ENCODE results near the gene CRLF1. TPM values are rescaled to one million over a fixed set of nuclear protein-coding genes. Genes with fewer than 3 reads are reported as not detected.
A peak's percentile ranks its signal among the peaks of the same experiment; 100 is the strongest.

CRLF1 gene
- total RNA-seq, 1 donor from 2014 or later = 1.5 TPM

GRCh38 chr19:18590273-18591272 lies 16.0 kb downstream of the CRLF1 start:
- TF ChIP-seq CTCF (conservative IDR thresholded peaks at IDR 0.05) = peak; percentile 58
- Mint-ChIP-seq H3K4me3 (peak overlapping the region; percentile 94), H3K36me3 (ENCODE audit: low read depth) (no peaks in the 10 kb centered on the region), H3K27me3 (ENCODE audit: low read depth) (peaks cover 20% of the 10 kb centered on the region), H3K27ac (ENCODE audit: unreplicated experiment) (no peak overlapping the region), H3K9me3 (no peaks in the 10 kb centered on the region), H3K4me1 (peaks cover 37% of the 10 kb centered on the region)
- DNase-seq (ENCODE audit: low read depth, low spot score) = peak; percentile 74

- peak; percentile 22 for TF ChIP-seq CTCF (conservative IDR thresholded peaks at IDR 0.05)
- Mint-ChIP-seq H3K9me3 (no peaks in the 10 kb centered on the region), H3K27me3 (ENCODE audit: low read depth) (peaks cover 20% of the 10 kb centered on the region), H3K4me3 (peak overlapping the region; percentile 94), H3K4me1 (peaks cover 32% of the 10 kb centered on the region), H3K36me3 (ENCODE audit: low read depth) (no peaks in the 10 kb centered on the region), H3K27ac (ENCODE audit: unreplicated experiment) (peak overlapping the region; percentile 83)
- peak; percentile 62 for DNase-seq (ENCODE audit: low read depth, low spot score)
Measured at GRCh38 chr19:18589380-18590272, 17.0 kb downstream of the CRLF1 start.

GRCh38 chr19:18588611-18589379 lies 17.8 kb downstream of the CRLF1 start, which contains the start of gene REX1BD:
REX1BD (plus strand) TSS chr19:18588798; CDS start chr19:18588802, 4 bp downstream.
- Mint-ChIP-seq H3K27me3 (ENCODE audit: low read depth) (peaks cover 26% of the 10 kb centered on the region), H3K27ac (ENCODE audit: unreplicated experiment) (peak within 1 kb of the TSS; percentile 83), H3K4me1 (peaks cover 30% of the 10 kb centered on the region), H3K9me3 (no peaks in the 10 kb centered on the region), H3K4me3 (peak within 1 kb of the TSS; percentile 94), H3K36me3 (ENCODE audit: low read depth) (no peaks in the 10 kb centered on the region)
- DNase-seq (ENCODE audit: low read depth, low spot score) = peak; percentile 83
- TF ChIP-seq CTCF (conservative IDR thresholded peaks at IDR 0.05) = peak; percentile 96

GRCh38 chr19:18587962-18588610 lies 18.5 kb downstream of the CRLF1 start:
- Mint-ChIP-seq H3K4me1 (peaks cover 26% of the 10 kb centered on the region), H3K36me3 (ENCODE audit: low read depth) (no peaks in the 10 kb centered on the region), H3K27me3 (ENCODE audit: low read depth) (peaks cover 21% of the 10 kb centered on the region), H3K27ac (ENCODE audit: unreplicated experiment) (no peak overlapping the region), H3K4me3 (peak overlapping the region; percentile 83), H3K9me3 (no peaks in the 10 kb centered on the region)
- TF ChIP-seq CTCF (conservative IDR thresholded peaks at IDR 0.05) = no peak
- no peak for DNase-seq (ENCODE audit: low read depth, low spot score)

All from neural crest cell (in vitro differentiated cells).